GM10847 (cell line): Measurements from ENCODE around the gene C22orf31.

Experiments
- POLR2A ChIP-seq: IDR thresholded peaks from 2 replicates; pipeline ENCODE4 v1.6.1; 2011; ENCODE audit not compliant: insufficient read length; ENCODE audit errors: extremely low read depth

C22orf31 gene

DNA sequence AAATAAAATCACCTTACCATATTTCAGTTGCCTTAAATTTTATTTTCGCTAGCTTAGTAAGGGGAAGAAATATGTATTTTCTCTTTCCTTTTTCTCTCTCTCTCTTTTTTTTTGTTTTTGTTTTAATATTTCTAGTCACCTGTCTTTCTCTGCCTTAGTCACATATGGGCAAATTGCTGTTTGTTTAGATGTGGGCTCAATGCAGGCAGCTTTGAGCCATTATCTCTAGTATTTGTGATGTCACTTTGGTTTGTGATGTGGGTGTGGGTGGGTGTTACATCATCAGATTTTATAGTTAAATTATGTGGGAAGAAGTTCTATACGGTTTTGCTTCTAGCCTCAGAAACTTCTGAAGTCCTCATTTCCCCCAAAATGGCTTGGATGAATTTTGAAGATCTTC is at the start of gene C22orf31:
Gene C22orf31 (minus strand): TSS at position 59 of the 400 bp plus-strand sequence. CDS start 39 bp downstream, at position 20.
- no peak for TF ChIP-seq POLR2A

DNA sequence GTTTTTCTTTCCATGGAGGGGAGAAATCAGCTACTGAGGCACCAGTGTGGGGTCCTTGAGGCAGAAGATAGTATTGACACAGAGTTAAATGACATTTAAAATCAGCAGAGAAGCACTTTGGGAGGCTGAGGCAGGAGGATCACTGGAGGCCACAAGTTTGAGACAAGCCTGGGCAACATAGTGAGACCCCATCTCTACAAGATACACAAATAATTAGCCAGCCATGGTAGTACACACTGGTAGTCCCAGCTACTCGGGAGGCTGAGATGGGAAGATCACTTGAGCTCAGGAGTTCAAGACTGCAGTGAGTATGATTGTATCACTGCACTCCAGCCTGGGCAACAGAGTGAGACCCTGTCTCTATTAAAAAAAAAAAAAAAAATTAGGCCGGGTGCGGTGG is 49.3 kb upstream of the C22orf31 start:
- TF ChIP-seq POLR2A: no peak

DNA sequence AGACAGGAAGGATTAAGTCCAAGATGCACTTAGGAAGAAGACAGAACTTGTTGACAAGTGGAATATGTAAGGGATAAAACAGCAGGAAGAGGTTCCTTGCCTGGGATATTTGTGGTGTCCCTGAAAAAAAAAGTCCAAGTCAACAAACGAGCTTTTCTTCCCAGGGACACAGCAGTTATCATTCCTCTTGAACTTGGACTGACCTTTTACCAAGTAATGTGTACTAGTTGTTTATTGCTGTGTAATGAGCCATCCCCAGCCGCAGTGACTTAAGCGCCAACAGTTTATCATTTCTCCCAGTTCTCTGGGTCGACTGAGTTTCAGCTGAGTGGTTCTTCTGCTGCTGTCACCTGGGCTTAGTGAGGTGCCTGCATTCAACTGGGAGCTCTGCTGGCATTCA is 48.2 kb upstream of the C22orf31 start:
- no peak for TF ChIP-seq POLR2A

DNA sequence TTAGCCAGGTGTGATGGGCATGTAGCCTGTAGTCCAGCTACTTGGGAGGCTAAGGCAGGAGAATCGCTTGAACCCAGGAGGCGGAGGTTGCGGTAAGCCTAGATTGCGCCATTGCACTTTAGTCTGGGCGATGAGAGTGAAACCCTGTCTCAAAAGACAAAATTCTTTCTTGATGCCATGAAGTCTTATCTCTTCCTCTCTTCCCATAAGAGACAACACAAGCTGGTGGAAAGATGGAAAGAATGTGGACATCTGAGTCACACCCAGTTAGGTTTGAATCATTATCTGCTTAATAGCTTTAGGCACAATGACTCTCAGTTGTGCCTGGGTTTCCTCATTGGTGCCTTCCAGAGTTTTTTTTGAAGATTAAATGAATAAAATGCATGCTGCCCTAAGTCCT is 46.5 kb upstream of the C22orf31 start:
- no peak for TF ChIP-seq POLR2A

DNA sequence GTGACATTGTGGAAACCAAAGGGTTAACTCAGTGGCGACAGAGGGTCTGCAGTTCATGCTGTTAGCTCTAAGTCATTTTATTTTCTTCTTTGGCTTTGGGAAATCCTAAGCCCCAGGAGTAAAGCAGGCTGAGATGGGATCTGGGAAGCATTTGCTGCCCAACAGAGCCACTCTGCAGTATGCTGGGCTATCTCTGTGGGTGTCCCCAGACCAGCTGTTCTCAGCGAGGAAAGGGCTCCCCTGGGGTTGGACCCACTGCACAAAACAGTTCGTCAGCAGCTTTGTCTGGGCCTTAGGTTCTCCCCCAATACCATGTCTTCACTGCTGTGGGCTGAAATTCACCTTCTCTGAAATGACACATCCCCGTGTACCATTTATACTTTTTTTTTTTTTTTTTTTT is 45.2 kb upstream of the C22orf31 start:
- no peak for TF ChIP-seq POLR2A

DNA sequence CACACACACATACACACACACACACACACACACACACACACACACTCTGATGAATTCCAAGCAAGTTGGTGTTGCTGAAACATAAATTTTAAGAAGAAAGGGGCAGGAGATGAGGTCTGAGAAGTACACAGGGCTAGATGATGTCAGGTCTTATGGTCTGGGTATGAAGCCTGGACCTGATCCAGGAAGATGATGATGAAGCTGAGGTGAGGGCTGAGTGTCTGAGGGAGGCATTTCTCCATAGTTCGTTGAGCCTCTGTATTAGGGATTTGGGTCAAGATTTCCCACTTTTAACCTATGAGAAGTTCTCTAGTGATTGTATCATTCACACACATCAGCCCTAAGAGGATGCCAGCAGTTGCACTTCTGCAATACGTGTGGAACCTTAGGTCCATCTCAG is 43.8 kb upstream of the C22orf31 start:
- TF ChIP-seq POLR2A: no peak

DNA sequence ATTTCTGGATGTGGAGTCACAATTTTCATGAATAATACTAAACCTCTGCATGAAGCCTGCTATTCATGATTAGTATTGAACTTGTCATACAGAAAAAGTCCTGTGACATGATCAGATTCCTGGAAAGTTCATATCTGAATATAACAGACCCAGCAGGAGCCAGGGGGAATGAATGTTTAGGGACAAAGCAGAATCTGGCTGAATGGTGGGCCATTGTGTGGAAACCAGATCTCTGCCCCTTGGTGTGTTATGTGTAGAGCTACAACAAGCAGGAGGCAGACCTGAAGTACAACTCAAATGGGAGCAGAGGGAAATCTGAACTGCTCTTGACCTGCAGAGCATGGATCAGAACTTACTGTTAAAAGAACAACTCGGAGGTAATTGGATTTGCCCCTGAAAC is 41.5 kb upstream of the C22orf31 start:
- no peak for TF ChIP-seq POLR2A

DNA sequence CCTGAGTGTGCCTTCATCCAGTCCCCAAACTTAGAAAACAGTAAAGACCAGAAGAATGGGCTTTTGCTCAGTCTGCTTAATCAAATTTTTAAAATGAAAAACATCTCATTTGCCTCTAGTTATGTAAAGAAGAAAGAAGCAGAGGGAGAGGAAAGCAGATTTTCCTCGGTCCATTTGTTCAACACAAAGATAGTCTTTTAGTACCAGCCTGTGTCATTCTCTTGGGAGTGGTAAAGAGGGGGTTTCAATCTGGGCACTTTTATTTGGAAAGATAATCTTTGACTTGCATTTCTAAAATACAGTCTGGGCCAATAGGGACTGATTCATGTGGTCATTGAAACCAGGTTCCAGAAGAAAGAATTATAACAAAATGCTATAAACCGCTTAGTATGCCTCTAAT is 40.7 kb upstream of the C22orf31 start:
- no peak for TF ChIP-seq POLR2A

DNA sequence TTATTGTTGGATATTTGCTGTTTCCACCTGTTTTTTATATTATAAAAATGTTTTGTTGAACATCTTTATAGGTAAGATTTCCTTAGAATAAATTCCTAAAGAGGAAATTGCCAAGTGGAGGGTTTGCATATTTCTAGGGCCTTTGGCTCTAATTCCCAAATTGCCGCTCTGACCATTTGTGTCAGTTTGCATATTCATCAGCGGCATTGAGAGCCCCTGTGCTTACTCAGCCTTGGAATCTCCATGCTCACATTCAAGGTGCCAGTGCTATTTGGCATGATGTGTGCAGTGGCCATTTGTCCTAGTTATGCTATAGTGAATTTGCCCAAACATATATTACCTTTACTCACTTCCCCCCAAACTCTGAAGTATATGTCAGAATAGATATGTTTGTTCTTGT is 36.7 kb upstream of the C22orf31 start:
- no peak for TF ChIP-seq POLR2A

DNA sequence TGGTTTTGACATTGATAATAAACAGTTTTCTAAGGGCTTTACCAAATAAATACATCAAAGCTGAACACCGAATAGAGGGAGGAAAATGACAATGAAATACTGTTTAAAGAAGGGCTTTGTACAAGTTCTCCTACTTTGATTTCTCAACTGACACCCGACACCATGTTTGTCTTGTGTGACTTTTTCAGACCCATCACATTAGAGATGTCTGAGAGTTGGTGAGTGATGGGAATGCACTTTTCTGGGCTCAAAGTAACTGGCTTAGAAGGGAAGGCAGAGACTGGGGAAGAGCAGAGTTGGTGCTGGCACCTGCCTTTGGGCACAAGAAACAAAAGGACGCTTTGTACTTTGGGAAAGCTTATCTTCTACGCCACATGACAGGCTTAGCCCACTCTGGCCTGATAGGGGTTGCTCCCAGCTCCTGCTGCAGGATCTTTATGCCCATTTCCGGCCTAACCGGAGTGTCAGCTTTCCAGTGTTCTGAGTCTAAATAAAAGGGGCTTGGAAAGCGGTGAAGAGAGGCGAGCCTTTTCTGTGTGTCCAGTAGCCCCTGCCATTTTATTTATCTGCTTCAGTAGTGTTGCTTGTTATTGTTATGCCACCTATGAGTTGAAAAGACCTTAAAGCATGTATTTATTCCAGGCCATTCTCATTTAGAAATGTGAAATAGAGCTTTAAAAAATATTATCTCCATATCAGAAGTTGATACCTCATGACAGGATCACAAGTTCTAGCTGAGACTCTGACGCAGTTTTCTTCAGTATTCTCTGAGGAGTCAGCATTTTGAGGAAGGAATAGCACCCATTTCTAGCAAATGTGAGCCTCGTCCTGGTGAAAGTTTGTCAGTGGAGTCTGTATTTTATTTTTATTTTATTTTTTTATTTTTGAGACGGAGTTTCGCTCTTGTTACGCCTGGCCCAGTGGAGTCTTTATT is 35.4 kb upstream of the C22orf31 start:
- no peak for TF ChIP-seq POLR2A

DNA sequence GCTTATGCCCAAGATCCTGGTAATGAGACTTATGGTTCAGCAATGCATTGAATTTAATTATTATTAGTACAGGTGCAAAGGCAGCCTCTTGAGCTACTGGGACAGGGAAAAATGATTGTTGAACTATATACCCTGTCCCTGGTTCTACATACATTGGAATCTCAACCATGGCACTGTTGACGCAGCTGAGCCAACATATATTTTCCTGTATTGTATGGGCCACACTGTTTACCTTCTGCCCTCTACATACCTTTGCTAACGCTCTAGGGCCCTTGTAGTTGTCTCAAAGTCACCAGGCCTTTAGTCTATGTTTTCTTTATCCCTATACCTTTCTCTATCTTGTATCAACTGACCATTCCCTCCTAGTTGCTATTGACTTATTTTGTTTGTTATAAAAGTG is 33.8 kb upstream of the C22orf31 start:
- no peak for TF ChIP-seq POLR2A

DNA sequence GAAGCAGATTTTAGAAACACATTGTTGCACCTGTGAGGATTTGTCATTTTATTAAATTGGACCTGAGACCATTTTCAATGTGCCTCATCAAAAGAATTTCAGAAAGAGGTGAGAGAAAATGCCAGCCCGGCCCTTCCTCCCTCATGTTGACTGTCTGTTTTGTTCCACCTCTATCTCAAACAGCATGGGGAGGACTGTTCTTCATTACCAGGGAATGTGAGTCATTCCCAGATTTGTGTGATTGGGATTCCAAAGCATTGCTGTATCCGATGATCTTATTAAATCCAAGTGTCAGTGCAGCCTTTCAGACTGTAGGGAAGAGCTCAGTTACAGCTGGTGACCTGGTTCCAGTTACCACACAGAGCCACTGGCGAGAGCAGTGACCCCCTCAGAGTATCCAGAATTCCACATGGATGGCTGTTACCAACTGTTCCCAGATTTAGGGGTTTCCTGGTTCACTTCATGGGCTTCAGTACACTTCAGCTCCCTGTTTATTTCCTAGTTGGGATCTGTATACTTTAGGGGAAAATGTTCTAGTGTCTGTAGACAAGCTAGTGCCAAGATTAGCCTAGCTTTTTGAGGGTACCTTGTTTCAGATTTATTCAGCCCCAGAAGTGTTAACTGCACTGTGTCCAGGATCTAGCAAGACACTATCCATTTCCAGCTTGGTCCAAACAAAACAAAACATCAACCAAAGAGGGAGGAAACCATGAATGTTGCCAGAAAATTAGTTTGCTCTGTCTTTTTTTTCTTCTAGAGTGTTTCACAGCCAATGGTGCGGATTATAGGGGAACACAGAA is 32.1 kb upstream of the C22orf31 start:
- no peak for TF ChIP-seq POLR2A

DNA sequence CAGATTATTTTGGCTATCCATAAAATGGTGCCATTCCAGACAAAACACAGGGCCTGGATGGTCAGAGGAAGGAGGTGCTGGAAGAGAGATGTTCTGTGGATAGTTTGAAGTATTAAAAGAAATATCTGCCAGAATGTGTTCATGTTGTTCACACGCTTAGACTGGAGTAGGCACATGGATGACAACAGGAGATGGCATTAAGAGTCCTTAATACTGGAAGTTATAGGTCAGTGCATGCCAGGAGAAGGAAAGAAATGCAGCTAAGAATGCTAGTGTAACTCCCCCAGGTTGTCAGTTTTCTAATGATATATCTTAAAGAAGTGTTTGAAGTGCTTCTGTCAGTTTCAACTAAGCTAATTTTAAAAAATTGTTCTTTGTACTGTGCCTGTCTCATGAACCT is 31.4 kb upstream of the C22orf31 start:
- TF ChIP-seq POLR2A: no peak

DNA sequence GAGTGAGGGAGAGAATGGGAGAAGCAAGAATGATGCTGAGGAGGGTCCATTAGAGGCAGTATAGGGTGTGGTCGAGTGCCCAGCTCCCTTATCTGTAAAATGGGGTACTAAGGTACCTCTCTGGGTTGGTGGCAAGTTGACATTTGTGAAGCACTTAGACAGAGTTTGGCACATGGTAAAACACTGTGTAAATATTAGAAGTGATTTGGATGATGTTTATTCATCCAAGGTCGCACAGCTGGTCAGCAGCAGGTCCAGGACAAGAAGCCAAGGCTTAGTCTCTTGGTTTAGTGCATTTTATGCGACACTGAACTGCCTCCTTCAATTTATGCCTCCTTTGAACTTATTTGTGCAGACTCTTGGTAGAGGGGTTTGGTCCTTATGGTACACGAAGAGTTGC is 30.6 kb upstream of the C22orf31 start:
- no peak for TF ChIP-seq POLR2A

DNA sequence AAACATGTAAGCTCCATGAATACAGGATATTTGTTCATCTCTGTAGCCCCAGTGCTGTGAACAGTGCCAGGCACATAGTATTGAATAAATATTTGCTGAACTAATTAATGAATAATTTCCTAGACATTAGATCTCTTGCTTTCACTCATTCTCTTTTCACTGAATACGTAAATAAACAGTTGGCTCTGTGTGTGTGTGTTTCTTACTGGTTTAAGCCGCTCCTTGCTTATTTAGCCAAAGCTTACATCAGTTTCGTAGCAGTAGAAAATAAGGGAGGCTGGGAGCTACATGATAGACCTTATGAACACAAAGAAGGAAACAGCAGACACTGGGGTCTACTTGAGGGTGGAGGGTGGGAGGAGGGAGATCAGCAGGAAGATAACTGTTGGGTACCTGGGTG is 28.4 kb upstream of the C22orf31 start:
- no peak for TF ChIP-seq POLR2A

DNA sequence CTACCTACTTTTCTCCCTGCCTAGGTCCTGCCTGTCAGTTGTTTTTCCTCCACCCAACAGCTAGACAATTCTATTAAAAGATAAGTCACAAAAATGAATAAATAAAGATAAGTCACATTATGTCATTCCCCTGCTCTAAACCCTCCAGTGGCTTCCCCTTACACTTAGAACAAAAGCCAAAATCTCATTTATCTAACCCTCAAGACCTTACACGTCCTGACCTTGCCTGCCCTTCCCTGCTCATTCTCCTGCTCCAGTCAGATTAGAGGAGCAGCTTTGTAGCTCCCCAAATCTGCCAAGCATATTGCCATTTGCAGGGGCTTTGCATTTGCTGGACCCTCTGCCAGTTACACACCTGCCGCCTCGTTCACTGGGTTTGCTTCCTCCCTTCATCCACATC is 27.9 kb upstream of the C22orf31 start:
- TF ChIP-seq POLR2A: no peak
